Measurements from ENCODE around the gene HNRNPL.

GRCh38 chr19:38834590-38834989 lies 15.2 kb downstream of the HNRNPL start:
- TF ChIP-seq CTCF (conservative IDR thresholded peaks at IDR 0.05; ENCODE audit: low read depth, low read length) (no peak), EZH2 (IDR thresholded peaks at IDR 0.05; ENCODE audit: borderline replicate concordance, low read depth, low read length, poor library complexity, severe bottlenecking) (no peak)

Data from A673 (cell line).